IMR-90 (cell line): Measurements from ENCODE around the gene TMED4.

Source experiments
- BHLHE40 ChIP-seq: fragments of 150-350 bp; IDR thresholded peaks from 2 replicates; pipeline ENCODE4 v1.6.1; 2016; ENCODE audit warnings: mild to moderate bottlenecking, low read depth, low read length
- CEBPB ChIP-seq: IDR thresholded peaks from 2 replicates; pipeline ENCODE4 v1.6.1; 2012; ENCODE audit warnings: low read depth, low read length, improper control_type of control experiment
- ELK1 ChIP-seq: fragments of 150-350 bp; IDR thresholded peaks from 2 replicates; pipeline ENCODE4 v1.6.1; 2016; ENCODE audit warnings: low read depth, mild to moderate bottlenecking, low read length, moderate library complexity, borderline replicate concordance
- FOS ChIP-seq: fragments of 150-350 bp; IDR thresholded peaks from 2 replicates; pipeline ENCODE4 v1.6.1; 2016; ENCODE audit warnings: low read depth, low read length
- MAFK ChIP-seq: IDR thresholded peaks from 2 replicates; pipeline ENCODE4 v1.6.1; 2012; ENCODE audit warnings: low read depth, low read length, improper control_type of control experiment
- MXI1 ChIP-seq: IDR thresholded peaks from 2 replicates; pipeline ENCODE4 v1.6.1; 2012; ENCODE audit warnings: low read depth, mild to moderate bottlenecking, low read length, moderate library complexity, borderline replicate concordance
- POLR2A ChIP-seq: IDR thresholded peaks from 2 replicates; pipeline ENCODE4 v1.6.1; 2012; ENCODE audit warnings: mild to moderate bottlenecking, low read depth, low read length
- RAD21 ChIP-seq: IDR thresholded peaks from 2 replicates; pipeline ENCODE4 v1.6.1; 2012; ENCODE audit warnings: low read length, improper control_type of control experiment
- RCOR1 ChIP-seq: IDR thresholded peaks from 2 replicates; pipeline ENCODE4 v1.6.1; 2012; ENCODE audit warnings: mild to moderate bottlenecking, low read length, improper control_type of control experiment; ENCODE audit not compliant: insufficient replicate concordance
- RFX5 ChIP-seq: IDR thresholded peaks from 2 replicates; pipeline ENCODE4 v1.8.0; 2012; ENCODE audit warnings: low read depth, mild to moderate bottlenecking, low read length, moderate library complexity
- SMC3 ChIP-seq: fragments of 150-350 bp; IDR thresholded peaks from 2 replicates; pipeline ENCODE4 v1.6.1; 2016; ENCODE audit warnings: low read depth, mild to moderate bottlenecking, antibody characterized with exemption, low read length, moderate library complexity
- TF ChIP-seq, protein P1 (sequence below): conservative IDR thresholded peaks from 2 replicates; pipeline ENCODE4 v1.5.1; 2012; ENCODE audit warnings: mild to moderate bottlenecking, low read depth, low read length, improper control_type of control experiment

- TF ChIP-seq, protein P1, sequence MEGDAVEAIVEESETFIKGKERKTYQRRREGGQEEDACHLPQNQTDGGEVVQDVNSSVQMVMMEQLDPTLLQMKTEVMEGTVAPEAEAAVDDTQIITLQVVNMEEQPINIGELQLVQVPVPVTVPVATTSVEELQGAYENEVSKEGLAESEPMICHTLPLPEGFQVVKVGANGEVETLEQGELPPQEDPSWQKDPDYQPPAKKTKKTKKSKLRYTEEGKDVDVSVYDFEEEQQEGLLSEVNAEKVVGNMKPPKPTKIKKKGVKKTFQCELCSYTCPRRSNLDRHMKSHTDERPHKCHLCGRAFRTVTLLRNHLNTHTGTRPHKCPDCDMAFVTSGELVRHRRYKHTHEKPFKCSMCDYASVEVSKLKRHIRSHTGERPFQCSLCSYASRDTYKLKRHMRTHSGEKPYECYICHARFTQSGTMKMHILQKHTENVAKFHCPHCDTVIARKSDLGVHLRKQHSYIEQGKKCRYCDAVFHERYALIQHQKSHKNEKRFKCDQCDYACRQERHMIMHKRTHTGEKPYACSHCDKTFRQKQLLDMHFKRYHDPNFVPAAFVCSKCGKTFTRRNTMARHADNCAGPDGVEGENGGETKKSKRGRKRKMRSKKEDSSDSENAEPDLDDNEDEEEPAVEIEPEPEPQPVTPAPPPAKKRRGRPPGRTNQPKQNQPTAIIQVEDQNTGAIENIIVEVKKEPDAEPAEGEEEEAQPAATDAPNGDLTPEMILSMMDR = peak; percentile 84
- no peak for TF ChIP-seq RCOR1
- no peak for TF ChIP-seq POLR2A
- TF ChIP-seq CEBPB = no peak
- no peak for TF ChIP-seq ELK1
- no peak for TF ChIP-seq MAFK
- TF ChIP-seq RFX5 = no peak
- TF ChIP-seq BHLHE40 = no peak
- TF ChIP-seq SMC3 = peak; percentile 90
- peak; percentile 91 for TF ChIP-seq RAD21
- TF ChIP-seq MXI1 = no peak
- TF ChIP-seq FOS = no peak
Observed at GRCh38 chr7:44587843-44588711, 6.0 kb upstream of the TMED4 start.
